ENCODE measurements around the gene EEFSEC. TPM values are rescaled to one million over a fixed set of nuclear protein-coding genes. Genes with fewer than 3 reads are reported as not detected.

Gene EEFSEC
- total and polyA plus RNA-seq, 8 donors = 11.5 to 23.0 (median 19.9) TPM

- ATAC-seq (no peak), DNase-seq (peak in 1 of 4 donors; percentile 51)
- Histone ChIP-seq H3K4me3 (no peak overlapping the region), H3K4me1 (no peaks in the 10 kb centered on the region), H3K27ac (no peak overlapping the region), H3K27me3 (no peaks in the 10 kb centered on the region), H3K9me3 (no peaks in the 10 kb centered on the region), H3K36me3 (no peaks in the 10 kb centered on the region)
- intact Hi-C loops (cut with DNase I) = no loop called here
- no peak for TF ChIP-seq CTCF (IDR thresholded peaks at IDR 0.05)
Measured at GRCh38 chr3:128326051-128326823, 173.0 kb downstream of the EEFSEC start.

GRCh38 chr3:128327606-128328031 lies 174.3 kb downstream of the EEFSEC start:
- H3K9me3 ChIP-seq = no peaks in the 10 kb centered on the region
- DNase-seq (no peak), ATAC-seq (no peak)
- H3K27ac ChIP-seq = no peak overlapping the region
- no peaks in the 10 kb centered on the region for H3K4me1 ChIP-seq
- TF ChIP-seq CTCF (IDR thresholded peaks at IDR 0.05) = no peak
- H3K27me3 ChIP-seq = no peaks in the 10 kb centered on the region
- intact Hi-C loops (cut with DNase I) = no loop called here
- no peak overlapping the region for H3K4me3 ChIP-seq
- no peaks in the 10 kb centered on the region for H3K36me3 ChIP-seq

- DNase-seq = peak in 1 of 4 donors; percentile 19
- H3K4me1 ChIP-seq = no peaks in the 10 kb centered on the region
Measured at GRCh38 chr3:128328546-128329458, 175.5 kb downstream of the EEFSEC start.

GRCh38 chr3:128329491-128330213 lies 176.4 kb downstream of the EEFSEC start:
- DNase-seq = peak in 1 of 4 donors; percentile 14
- Histone ChIP-seq H3K4me1 (no peaks in the 10 kb centered on the region), H3K9me3 (no peaks in the 10 kb centered on the region), H3K27me3 (no peaks in the 10 kb centered on the region), H3K4me3 (no peak overlapping the region), H3K27ac (no peak overlapping the region), H3K36me3 (no peaks in the 10 kb centered on the region)
- intact Hi-C loops (cut with DNase I) = no loop called here
- ATAC-seq = no peak
- TF ChIP-seq CTCF (IDR thresholded peaks at IDR 0.05) = no peak

More at GRCh38 chr3:128328546-128329458, 175.5 kb downstream of the EEFSEC start:
- Histone ChIP-seq H3K27me3 (no peaks in the 10 kb centered on the region), H3K27ac (no peak overlapping the region), H3K4me3 (no peak overlapping the region), H3K9me3 (no peaks in the 10 kb centered on the region), H3K36me3 (no peaks in the 10 kb centered on the region)
- no peak for TF ChIP-seq CTCF (IDR thresholded peaks at IDR 0.05)
- ATAC-seq = no peak
- intact Hi-C loops (cut with DNase I) = no loop called here
